ENCODE data around the gene GALNT18. TPM values are rescaled to one million over a fixed set of nuclear protein-coding genes. Genes with fewer than 3 reads are reported as not detected.
"Not testable (repeated sequence)": the region's sequence is repeated elsewhere in the genome, so short reads cannot be mapped to it uniquely, and the experiment has no call there.

Gene GALNT18
- total RNA-seq, 2 donors from 2014 or later = 5.3 to 7.3 TPM

DNA sequence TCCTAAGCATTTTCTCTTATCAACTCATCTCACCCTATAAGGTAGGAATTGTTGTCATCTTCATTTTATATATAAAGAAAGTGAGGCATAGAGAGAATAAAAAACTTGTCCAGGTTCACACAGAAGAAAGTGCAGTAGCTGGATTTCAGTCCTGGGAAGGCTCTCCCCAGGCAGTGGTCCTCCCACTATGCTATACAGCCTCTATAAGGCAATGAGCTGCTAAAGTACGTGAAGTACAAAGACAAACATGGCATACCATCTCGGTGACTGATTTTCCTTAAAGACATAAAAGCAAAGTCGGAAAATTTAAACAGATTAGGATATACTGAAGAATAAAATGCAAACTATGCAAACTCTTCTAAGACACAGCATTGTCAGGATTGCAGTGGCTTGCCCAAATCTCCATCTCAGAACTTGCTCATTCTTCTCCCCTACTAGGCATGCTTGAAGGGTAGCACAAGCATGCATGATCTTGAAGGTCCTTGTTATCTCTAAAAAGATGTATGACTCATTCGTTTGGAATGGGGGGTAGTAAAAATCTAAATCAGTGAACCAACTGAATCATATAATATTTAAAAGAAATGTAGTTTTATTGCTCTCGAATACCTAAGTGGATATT lies 171.0 kb downstream of the GALNT18 start:
- no peaks in the 10 kb centered on the region for H3K36me3 ChIP-seq (replicated peaks in 1 of 2; ENCODE audit: insufficient read depth in 1 of 2, low read depth in 2 of 2)
- H3K4me1 ChIP-seq = peaks cover 18% of the 10 kb centered on the region
- TF ChIP-seq, protein P1, sequence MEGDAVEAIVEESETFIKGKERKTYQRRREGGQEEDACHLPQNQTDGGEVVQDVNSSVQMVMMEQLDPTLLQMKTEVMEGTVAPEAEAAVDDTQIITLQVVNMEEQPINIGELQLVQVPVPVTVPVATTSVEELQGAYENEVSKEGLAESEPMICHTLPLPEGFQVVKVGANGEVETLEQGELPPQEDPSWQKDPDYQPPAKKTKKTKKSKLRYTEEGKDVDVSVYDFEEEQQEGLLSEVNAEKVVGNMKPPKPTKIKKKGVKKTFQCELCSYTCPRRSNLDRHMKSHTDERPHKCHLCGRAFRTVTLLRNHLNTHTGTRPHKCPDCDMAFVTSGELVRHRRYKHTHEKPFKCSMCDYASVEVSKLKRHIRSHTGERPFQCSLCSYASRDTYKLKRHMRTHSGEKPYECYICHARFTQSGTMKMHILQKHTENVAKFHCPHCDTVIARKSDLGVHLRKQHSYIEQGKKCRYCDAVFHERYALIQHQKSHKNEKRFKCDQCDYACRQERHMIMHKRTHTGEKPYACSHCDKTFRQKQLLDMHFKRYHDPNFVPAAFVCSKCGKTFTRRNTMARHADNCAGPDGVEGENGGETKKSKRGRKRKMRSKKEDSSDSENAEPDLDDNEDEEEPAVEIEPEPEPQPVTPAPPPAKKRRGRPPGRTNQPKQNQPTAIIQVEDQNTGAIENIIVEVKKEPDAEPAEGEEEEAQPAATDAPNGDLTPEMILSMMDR (IDR thresholded peaks at IDR 0.05) = no peak
- TF ChIP-seq POLR2A (IDR thresholded peaks at IDR 0.05) = no peak
- H3K27me3 ChIP-seq = no peaks in the 10 kb centered on the region
- WGBS, 2 donors = 70 to 76% methylated on average over 5 of the region's 5 CpGs
- intact Hi-C loops (cut with DNase I) = no loop called here
- no peak overlapping the region for H3K4me3 ChIP-seq
- DNase-seq = no peak
- no peak for ATAC-seq
- H3K9me3 ChIP-seq = no peaks in the 10 kb centered on the region
- H3K27ac ChIP-seq = no peak overlapping the region

DNA sequence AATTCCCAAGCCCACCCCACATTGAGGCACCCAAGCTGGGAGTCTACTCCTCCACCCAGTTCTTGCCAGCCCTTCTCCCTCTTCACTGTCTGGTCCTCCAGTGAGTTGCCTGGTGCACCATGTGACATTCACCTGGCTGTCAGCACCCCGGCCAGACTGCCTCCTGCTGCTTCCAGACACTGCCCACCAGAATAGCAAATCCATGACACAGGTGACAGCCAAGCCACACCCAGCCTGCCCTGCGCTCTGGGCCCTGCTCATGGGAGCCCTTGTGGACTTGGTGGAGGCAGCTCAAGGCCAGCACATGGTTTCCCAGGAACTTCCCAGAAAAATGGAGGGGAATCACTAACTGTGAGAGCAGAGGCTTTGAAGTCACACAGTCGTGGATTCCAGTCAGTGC lies 172.5 kb downstream of the GALNT18 start:
- no peak overlapping the region for H3K27ac ChIP-seq
- H3K27me3 ChIP-seq = no peaks in the 10 kb centered on the region
- 68 to 75% methylated on average over 1 to 3 of the region's 3 CpGs for WGBS, 2 donors
- no peaks in the 10 kb centered on the region for H3K36me3 ChIP-seq (replicated peaks in 1 of 2; ENCODE audit: insufficient read depth in 1 of 2, low read depth in 2 of 2)
- ATAC-seq (no peak), DNase-seq (no peak)
- H3K4me1 ChIP-seq = peaks cover 21% of the 10 kb centered on the region
- TF ChIP-seq, protein P1 (IDR thresholded peaks at IDR 0.05) = no peak
- no peak for TF ChIP-seq POLR2A (IDR thresholded peaks at IDR 0.05)
- no peaks in the 10 kb centered on the region for H3K9me3 ChIP-seq
- intact Hi-C loops (cut with DNase I) = no loop called here
- no peak overlapping the region for H3K4me3 ChIP-seq

DNA sequence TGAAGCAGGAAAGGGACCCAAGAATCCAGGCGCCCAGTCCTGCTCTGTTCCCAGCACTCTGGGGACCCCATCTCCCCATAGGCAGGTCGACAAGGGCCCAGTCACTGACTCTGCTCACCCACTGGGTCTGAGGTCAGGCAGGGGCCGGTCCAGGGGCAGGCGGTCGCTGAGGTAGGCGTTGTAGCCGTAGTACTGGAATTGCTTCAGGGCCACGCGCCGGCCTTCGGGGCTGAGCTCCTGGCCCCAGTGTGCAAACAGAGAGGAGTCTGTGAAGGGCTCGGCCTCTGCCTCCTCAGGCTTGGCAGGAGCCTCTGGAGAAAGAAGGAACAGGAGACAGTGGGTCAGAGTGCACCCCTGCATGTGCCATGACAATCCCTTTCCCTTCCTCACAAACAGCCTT lies 173.2 kb downstream of the GALNT18 start:
- WGBS, 2 donors = 90 to 93% methylated on average over 12 of the region's 12 CpGs
- TF ChIP-seq POLR2A (IDR thresholded peaks at IDR 0.05) = no peak
- TF ChIP-seq, protein P1 (IDR thresholded peaks at IDR 0.05) = no peak
- H3K9me3 ChIP-seq = no peaks in the 10 kb centered on the region
- no peak overlapping the region for H3K27ac ChIP-seq
- DNase-seq (no peak), ATAC-seq (no peak)
- H3K4me1 ChIP-seq = peaks cover 26% of the 10 kb centered on the region
- no peaks in the 10 kb centered on the region for H3K36me3 ChIP-seq (replicated peaks in 1 of 2; ENCODE audit: insufficient read depth in 1 of 2, low read depth in 2 of 2)
- no peaks in the 10 kb centered on the region for H3K27me3 ChIP-seq
- intact Hi-C loops (cut with DNase I) = no loop called here
- no peak overlapping the region for H3K4me3 ChIP-seq

DNA sequence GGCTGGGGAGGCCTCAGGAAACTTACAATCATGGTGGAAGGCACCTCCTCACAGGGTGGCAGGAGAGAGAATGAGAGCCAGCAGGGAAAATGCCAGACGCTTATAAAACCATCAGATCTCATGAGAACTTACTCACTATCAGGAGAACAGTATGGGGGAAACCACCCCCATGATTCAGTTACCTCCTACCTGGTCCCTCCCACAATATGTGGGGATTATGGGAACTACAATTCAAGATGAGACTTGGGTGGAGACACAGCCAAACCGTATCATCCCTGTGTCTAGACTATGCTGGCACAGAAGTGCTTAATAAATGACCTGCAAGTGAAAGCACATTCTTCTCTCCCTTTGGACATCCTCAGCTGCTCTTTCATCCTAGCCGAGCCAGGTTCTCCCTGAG lies 174.2 kb downstream of the GALNT18 start:
- intact Hi-C loops (cut with DNase I); H3K9me3 ChIP-seq; H3K36me3 ChIP-seq (replicated peaks in 1 of 2; ENCODE audit: insufficient read depth in 1 of 2, low read depth in 2 of 2); ATAC-seq; H3K4me3 ChIP-seq; H3K27me3 ChIP-seq; DNase-seq; H3K27ac ChIP-seq: not testable (repeated sequence)
- peaks cover 35% of the 10 kb centered on the region for H3K4me1 ChIP-seq
- 79 to 85% methylated on average over 3 of the region's 3 CpGs for WGBS, 2 donors

DNA sequence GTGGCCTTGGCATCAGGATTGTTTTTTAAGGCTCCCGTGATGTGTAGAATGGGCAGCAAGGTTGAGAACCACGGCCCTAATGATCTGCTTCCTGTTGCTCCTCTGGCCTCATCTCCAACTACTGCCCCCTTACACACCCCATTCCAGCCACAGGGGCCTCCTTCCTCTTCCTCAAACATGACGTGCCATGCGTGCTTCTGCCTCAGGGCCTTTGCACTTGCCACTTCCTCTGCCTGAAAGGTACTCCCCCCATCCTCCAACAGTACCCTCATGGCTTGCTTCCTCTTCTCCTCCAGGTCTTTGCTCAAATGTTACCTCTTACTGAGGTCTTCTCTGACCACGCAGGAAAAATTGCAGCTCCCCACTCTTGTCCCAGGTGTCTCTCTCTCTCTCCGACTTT lies 174.8 kb downstream of the GALNT18 start:
- DNase-seq (no peak), ATAC-seq (no peak)
- Histone ChIP-seq H3K27ac (no peak overlapping the region), H3K36me3 (replicated peaks in 1 of 2; ENCODE audit: insufficient read depth in 1 of 2, low read depth in 2 of 2) (no peaks in the 10 kb centered on the region), H3K9me3 (no peaks in the 10 kb centered on the region), H3K4me1 (peaks cover 40% of the 10 kb centered on the region), H3K27me3 (no peaks in the 10 kb centered on the region), H3K4me3 (no peak overlapping the region)
- no peak for TF ChIP-seq POLR2A (IDR thresholded peaks at IDR 0.05)
- TF ChIP-seq, protein P1 (IDR thresholded peaks at IDR 0.05) = no peak
- 73 to 78% methylated on average over 6 of the region's 6 CpGs for WGBS, 2 donors
- intact Hi-C loops (cut with DNase I) = no loop called here

All from body of pancreas (tissue), 4 donors.